Esophagus (tissue), 2 donors: ENCODE results near the gene SDR9C7. TPM values are rescaled to one million over a fixed set of nuclear protein-coding genes. Genes with fewer than 3 reads are reported as not detected.

Experiments used
- polyA plus RNA-seq, 2 donors: library from polyadenylated mRNA; stranded (reverse); fragments of 200-250 nt; gene quantifications; one replicate each; pipeline ENCODE4 v1.2.3, GENCODE V29; 2013
- donor health status: healthy with polysubstance abuse.
- donor health status: Bipolar disorder and iron deficiency.

SDR9C7 gene
- polyA plus RNA-seq, 2 donors = 9.4 to 16.8 TPM

Other genes starting within 250 kb of the SDR9C7 start
- gene PTGES3, start 246.1 kb downstream of the SDR9C7 start, polyA plus RNA-seq = 100 to 1,000 TPM in 1 of 2 donors, 10 to 100 TPM in 1; 65.7 to 123 TPM
- gene NACA, start 209.1 kb downstream of the SDR9C7 start, polyA plus RNA-seq = 1,000 to 10,000 TPM; 1,812 to 2,103 TPM
- gene PRIM1, start 182.1 kb downstream of the SDR9C7 start, polyA plus RNA-seq = 1 to 10 TPM; 3.2 to 7.4 TPM
- gene HSD17B6, start 171.1 kb downstream of the SDR9C7 start, polyA plus RNA-seq = 1 to 10 TPM; 3.0 to 5.4 TPM
- under 1 TPM; 0.62 to 0.69 TPM for gene RDH16, start 23.2 kb upstream of the SDR9C7 start, polyA plus RNA-seq
- gene ZBTB39, start 72.1 kb upstream of the SDR9C7 start, polyA plus RNA-seq = 1 to 10 TPM; 1.2 to 1.4 TPM
- under 1 TPM in 1 of 2 donors, not detected in 1; 0.16 TPM for gene TAC3, start 82.1 kb upstream of the SDR9C7 start, polyA plus RNA-seq
- under 1 TPM; 0.12 to 0.31 TPM for gene MYO1A, start 115.7 kb upstream of the SDR9C7 start, polyA plus RNA-seq
- 1 to 10 TPM; 3.0 TPM for gene NEMP1, start 144.4 kb upstream of the SDR9C7 start, polyA plus RNA-seq
- gene NAB2, start 154.7 kb upstream of the SDR9C7 start, polyA plus RNA-seq = 10 to 100 TPM; 11.6 to 19.3 TPM
- 100 to 1,000 TPM; 101 to 145 TPM for gene STAT6, start 177.0 kb upstream of the SDR9C7 start, polyA plus RNA-seq
- 10 to 100 TPM; 29.6 to 47.6 TPM for gene LRP1, start 194.1 kb upstream of the SDR9C7 start, polyA plus RNA-seq
- gene LRP1-AS, start 213.2 kb upstream of the SDR9C7 start, polyA plus RNA-seq = not detected